ENCODE measurements around the gene TGFBR3.

Gene TGFBR3

GRCh38 chr1:91775227-91775626 lies 110.7 kb downstream of the TGFBR3 start:
- DNase-seq = no peak

GRCh38 chr1:91774520-91775203 lies 111.3 kb downstream of the TGFBR3 start:
- DNase-seq = no peak

GRCh38 chr1:91771717-91772116 lies 114.2 kb downstream of the TGFBR3 start:
- no peak for DNase-seq

GRCh38 chr1:91770667-91771268 lies 115.2 kb downstream of the TGFBR3 start:
- no peak for DNase-seq

GRCh38 chr1:91769742-91770141 lies 116.2 kb downstream of the TGFBR3 start:
- DNase-seq = no peak

GRCh38 chr1:91768786-91769725 lies 116.9 kb downstream of the TGFBR3 start:
- DNase-seq = no peak

GRCh38 chr1:91768120-91768519 lies 117.8 kb downstream of the TGFBR3 start:
- no peak for DNase-seq

GRCh38 chr1:91766883-91767282 lies 119.1 kb downstream of the TGFBR3 start:
- DNase-seq = no peak

- no peak for DNase-seq
Measured at GRCh38 chr1:91765880-91766443, 120.0 kb downstream of the TGFBR3 start.

- no peak for DNase-seq
Measured at GRCh38 chr1:91765293-91765692, 120.7 kb downstream of the TGFBR3 start.

- no peak for DNase-seq
Measured at GRCh38 chr1:91764471-91765115, 121.4 kb downstream of the TGFBR3 start.

GRCh38 chr1:91763252-91763651 lies 122.7 kb downstream of the TGFBR3 start:
- DNase-seq = no peak

- no peak for DNase-seq
Measured at GRCh38 chr1:91761295-91761721, 124.6 kb downstream of the TGFBR3 start.

- DNase-seq = no peak
Measured at GRCh38 chr1:91760512-91760911, 125.4 kb downstream of the TGFBR3 start.

GRCh38 chr1:91759076-91759475 lies 126.9 kb downstream of the TGFBR3 start:
- DNase-seq = no peak

GRCh38 chr1:91757763-91758460 lies 128.0 kb downstream of the TGFBR3 start:
- no peak for DNase-seq

GRCh38 chr1:91755702-91756287 lies 130.2 kb downstream of the TGFBR3 start:
- DNase-seq = no peak

- no peak for DNase-seq
Measured at GRCh38 chr1:91754816-91755580, 131.0 kb downstream of the TGFBR3 start.

GRCh38 chr1:91754348-91754747 lies 131.6 kb downstream of the TGFBR3 start:
- DNase-seq = no peak

- DNase-seq = no peak
Measured at GRCh38 chr1:91753878-91754277, 132.1 kb downstream of the TGFBR3 start.

- no peak for DNase-seq
Measured at GRCh38 chr1:91752324-91752723, 133.6 kb downstream of the TGFBR3 start.
